ENCODE measurements around the gene NCOR2.
A peak's percentile ranks its signal among the peaks of the same experiment; 100 is the strongest.

The NCOR2 gene

GRCh38 chr12:124520265-124520701 lies 47.1 kb downstream of the NCOR2 start:
- FAIRE-seq: peak; percentile 89

GRCh38 chr12:124519746-124520145 lies 47.7 kb downstream of the NCOR2 start:
- no peak for FAIRE-seq

- FAIRE-seq: peak; percentile 99
Observed at GRCh38 chr12:124518051-124518932, 49.1 kb downstream of the NCOR2 start.

Measured in islet of Langerhans (tissue), 1 donor.